GM12891 (cell line): ENCODE measurements around the gene ANKZF1.

Experiments
- POLR2A ChIP-seq: IDR thresholded peaks from 2 replicates; pipeline ENCODE4 v1.6.1; 2011; ENCODE audit warnings: low read depth, low read length, control low read depth
- POLR2AphosphoS5 ChIP-seq: IDR thresholded peaks from 2 replicates; pipeline ENCODE4 v1.6.1; 2011; ENCODE audit warnings: low read depth, low read length, control low read depth
- TAF1 ChIP-seq: IDR thresholded peaks from 2 replicates; pipeline ENCODE4 v1.6.1; 2011; ENCODE audit warnings: low read depth, low read length, control low read depth

- TF ChIP-seq POLR2A (no peak), POLR2AphosphoS5 (no peak), TAF1 (no peak)
Observed at GRCh38 chr2:219245899-219246230, 16.3 kb downstream of the ANKZF1 start.
